PC-3 (cell line): ENCODE results near the gene SKOR1. TPM values are rescaled to one million over a fixed set of nuclear protein-coding genes. Genes with fewer than 3 reads are reported as not detected.

ENCODE experiments used
- ATAC-seq: fragments of 200-7000 bp; cut with Tn5 transposase; 2 replicates; pipeline ENCODE4 v1.9.1; 2020; ENCODE audit warnings: mild to moderate bottlenecking, moderate library complexity
- BruUV-seq: library from RNA; stranded (reverse); fragments of 400-500 nt; replicated peaks from 2 replicates; lab custom pipeline; 2021; lab: Mats Ljungman, UMichigan
- CTCF ChIA-PET: fragments of 300-600 bp; sonication (Branson Sonifier 250); formaldehyde crosslinking; loops from one replicate; lab custom pipeline; 2022; ENCODE audit warnings: antibody characterized with exemption; lab: Charles Lee
- POLR2A ChIA-PET: fragments of 300-600 bp; sonication (Branson Sonifier 250); formaldehyde crosslinking; loops from one replicate; lab custom pipeline; 2022; ENCODE audit warnings: antibody characterized with exemption; ENCODE audit not compliant: unreplicated experiment; lab: Charles Lee
- DNase-seq: peaks from one replicate; pipeline ENCODE4 v3.0.0-alpha.2; 2015
- H2AFZ ChIP-seq: fragments of 300-600 bp; sonication (generic); 2 replicates; pipeline ENCODE4 v1.6.0; 2016; ENCODE audit warnings: antibody characterized with exemption, low read length
- H3F3A ChIP-seq: fragments of 300-600 bp; sonication (generic); one replicate; pipeline ENCODE4 v1.6.0; 2017; ENCODE audit warnings: antibody characterized with exemption, low read length, control low read depth, mild to moderate bottlenecking; ENCODE audit not compliant: unreplicated experiment
- H3K27ac ChIP-seq: fragments of 300-600 bp; sonication (generic); 2 replicates; pipeline ENCODE4 v1.5.1; 2016; ENCODE audit warnings: mild to moderate bottlenecking, low read length
- H3K27me3 ChIP-seq: fragments of 300-600 bp; sonication (generic); 2 replicates; pipeline ENCODE4 v1.6.1; 2016; ENCODE audit warnings: low read length, mixed read lengths
- H3K36me3 ChIP-seq: fragments of 300-600 bp; sonication (generic); 2 replicates; pipeline ENCODE4 v1.6.1; 2016; ENCODE audit warnings: low read depth, mixed run types, low read length, mixed read lengths
- H3K4me1 ChIP-seq: fragments of 300-600 bp; sonication (generic); 2 replicates; pipeline ENCODE4 v1.5.1; 2016; ENCODE audit warnings: low read length; ENCODE audit not compliant: insufficient read depth
- H3K4me2 ChIP-seq: fragments of 300-600 bp; sonication (generic); 2 replicates; pipeline ENCODE4 v1.6.0; 2016; ENCODE audit warnings: low read length
- H3K4me3 ChIP-seq: fragments of 300-600 bp; sonication (generic); 2 replicates; pipeline ENCODE4 v1.5.1; 2016; ENCODE audit warnings: mild to moderate bottlenecking, low read length, mixed read lengths
- H3K79me2 ChIP-seq: fragments of 300-600 bp; sonication (generic); 2 replicates; pipeline ENCODE4 v1.6.1; 2017; ENCODE audit warnings: low read length, mixed read lengths
- H3K9ac ChIP-seq: fragments of 300-600 bp; sonication (generic); 2 replicates; pipeline ENCODE4 v1.6.0; 2016; ENCODE audit warnings: mild to moderate bottlenecking, low read length
- H3K9me2 ChIP-seq: fragments of 300-600 bp; sonication (generic); replicated peaks from 2 replicates; pipeline ENCODE4 v1.6.1; 2016; ENCODE audit warnings: mixed run types, low read length, mixed read lengths
- H3K9me3 ChIP-seq: fragments of 300-600 bp; sonication (generic); 2 replicates; pipeline ENCODE4 v1.6.1; 2016; ENCODE audit warnings: low read length, mixed read lengths
- H4K20me1 ChIP-seq: fragments of 300-600 bp; sonication (generic); 2 replicates; pipeline ENCODE4 v1.6.1; 2016; ENCODE audit warnings: low read length, mixed read lengths
- CTCF ChIP-seq: fragments of 300-600 bp; sonication (generic); conservative IDR thresholded peaks from 2 replicates; pipeline ENCODE4 v1.5.1; 2017; ENCODE audit warnings: antibody characterized with exemption, low read depth, mild to moderate bottlenecking, low read length
- EZH2 ChIP-seq: fragments of 300-600 bp; sonication (generic); IDR thresholded peaks from one replicate; pipeline ENCODE4 v1.6.1; 2017; ENCODE audit warnings: antibody characterized with exemption, mild to moderate bottlenecking, low read length; ENCODE audit not compliant: unreplicated experiment
- EZH2phosphoT487 ChIP-seq: fragments of 300-600 bp; sonication (generic); IDR thresholded peaks from 2 replicates; pipeline ENCODE4 v1.6.1; 2018; ENCODE audit warnings: mild to moderate bottlenecking, antibody characterized with exemption, low read length, borderline replicate concordance
- intact Hi-C: fragments of 100-400 bp; cut with micrococcal nuclease; formaldehyde crosslinking; loops from 2 replicates; pipeline ENCODE4 v1.9.0; 2023
- total RNA-seq: library from RNA; depleted of rRNA; stranded (reverse); fragments of >200 nt; gene quantifications from 2 replicates; pipeline ENCODE4 v1.2.3, GENCODE V29; 2014

Gene SKOR1
- total RNA-seq, 1 experiment from 2014 or later = 0.11 TPM

GRCh38 chr15:67859331-67859946 is 34.1 kb downstream of the SKOR1 start:
- peak; percentile 20 for DNase-seq
- Histone ChIP-seq H3K36me3 (no peaks in the 10 kb centered on the region), H3K9ac (no peak overlapping the region), H3K4me2 (peak overlapping the region; percentile 46; the same call in 1 of the 2 replicates), H3K4me1 (peaks cover 18% of the 10 kb centered on the region), H2AFZ (0 out of 2 replicates have a peak overlapping the region, but pooled peaks have one; percentile 13), H3F3A (no peaks in the 10 kb centered on the region), H3K27ac (peak overlapping the region; percentile 50; the same call in 1 of the 2 replicates), H4K20me1 (no peaks in the 10 kb centered on the region), H3K27me3 (no peaks in the 10 kb centered on the region), H3K9me2 (no peaks in the 10 kb centered on the region), H3K4me3 (no peak overlapping the region), H3K79me2 (no peaks in the 10 kb centered on the region), H3K9me3 (no peaks in the 10 kb centered on the region)
- TF ChIP-seq EZH2 = no peak
- no peak for TF ChIP-seq EZH2phosphoT487
- TF ChIP-seq CTCF = no peak
- ChIA-PET POLR2A (no interaction called here), CTCF (no interaction called here)
- peak; percentile 29 for ATAC-seq
- no TSS peak for BruUV-seq
- intact Hi-C loops = no loop called here

GRCh38 chr15:67861983-67862382 is 36.7 kb downstream of the SKOR1 start:
- Histone ChIP-seq H3K4me1 (peaks cover 18% of the 10 kb centered on the region), H3K79me2 (no peaks in the 10 kb centered on the region), H3K4me2 (no peak overlapping the region), H4K20me1 (no peaks in the 10 kb centered on the region), H3K9me2 (no peaks in the 10 kb centered on the region), H3K27me3 (no peaks in the 10 kb centered on the region), H3K9ac (no peak overlapping the region), H3F3A (no peaks in the 10 kb centered on the region), H2AFZ (no peak overlapping the region), H3K27ac (no peak overlapping the region), H3K4me3 (no peak overlapping the region), H3K36me3 (no peaks in the 10 kb centered on the region), H3K9me3 (no peaks in the 10 kb centered on the region)
- TF ChIP-seq CTCF = no peak
- TF ChIP-seq EZH2 = no peak
- no peak for TF ChIP-seq EZH2phosphoT487
- intact Hi-C loops = loop anchor here (5.0 to 10.0 kb wide), 3 partner anchors 133 to 295 kb away; no protein-coding TSS in a partner anchor
- DNase-seq (no peak), ATAC-seq (no peak)
- BruUV-seq = no TSS peak
- CTCF ChIA-PET = no interaction called here
- POLR2A ChIA-PET = no interaction called here
